ENCODE measurements around the gene MRAP.

MRAP gene

DNA sequence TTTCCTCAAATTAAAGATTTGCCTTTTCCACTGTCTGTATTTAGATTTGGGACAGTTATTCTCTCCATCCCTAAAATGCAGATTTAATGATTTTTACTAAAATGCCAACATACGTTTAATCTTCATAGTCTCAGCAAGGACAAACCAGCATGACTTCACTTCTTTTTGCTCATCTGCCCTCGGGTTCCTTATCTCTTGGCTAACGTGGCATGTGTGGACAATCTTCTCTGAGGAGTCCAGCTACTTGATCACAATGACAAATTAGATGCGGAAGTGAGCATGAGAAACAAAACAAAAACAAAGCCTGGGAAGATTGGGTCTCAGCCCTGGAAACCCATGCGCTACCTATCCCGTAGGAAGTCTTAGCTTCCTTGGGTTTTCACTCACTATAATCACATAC is 1.0 kb downstream of the MRAP start:
- Histone ChIP-seq H2AFZ (ENCODE audit: low read length) (no peak overlapping the region), H3K9me3 (replicated peaks; ENCODE audit: insufficient read depth, low read length) (no peaks in the 10 kb centered on the region), H3K4me3 (ENCODE audit: low read length) (no peak overlapping the region), H3K9me2 (replicated peaks; ENCODE audit: insufficient read depth, low read length) (no peaks in the 10 kb centered on the region), H3K79me2 (ENCODE audit: low read length) (no peaks in the 10 kb centered on the region), H4K20me1 (ENCODE audit: insufficient read depth, low read length) (no peaks in the 10 kb centered on the region), H3K4me1 (ENCODE audit: low read length) (no peaks in the 10 kb centered on the region), H3K9ac (ENCODE audit: low read length) (no peak overlapping the region), H3K27me3 (replicated peaks; ENCODE audit: insufficient read depth, low read length) (no peaks in the 10 kb centered on the region), H3K27ac (ENCODE audit: low read length) (no peak overlapping the region), H3F3A (ENCODE audit: insufficient read depth, low read length) (no peaks in the 10 kb centered on the region), H3K36me3 (replicated peaks; ENCODE audit: insufficient read depth, low read length) (no peaks in the 10 kb centered on the region), H3K4me2 (ENCODE audit: low read depth, low read length) (no peak overlapping the region)
- no peak for DNase-seq
- TF ChIP-seq, protein P1, sequence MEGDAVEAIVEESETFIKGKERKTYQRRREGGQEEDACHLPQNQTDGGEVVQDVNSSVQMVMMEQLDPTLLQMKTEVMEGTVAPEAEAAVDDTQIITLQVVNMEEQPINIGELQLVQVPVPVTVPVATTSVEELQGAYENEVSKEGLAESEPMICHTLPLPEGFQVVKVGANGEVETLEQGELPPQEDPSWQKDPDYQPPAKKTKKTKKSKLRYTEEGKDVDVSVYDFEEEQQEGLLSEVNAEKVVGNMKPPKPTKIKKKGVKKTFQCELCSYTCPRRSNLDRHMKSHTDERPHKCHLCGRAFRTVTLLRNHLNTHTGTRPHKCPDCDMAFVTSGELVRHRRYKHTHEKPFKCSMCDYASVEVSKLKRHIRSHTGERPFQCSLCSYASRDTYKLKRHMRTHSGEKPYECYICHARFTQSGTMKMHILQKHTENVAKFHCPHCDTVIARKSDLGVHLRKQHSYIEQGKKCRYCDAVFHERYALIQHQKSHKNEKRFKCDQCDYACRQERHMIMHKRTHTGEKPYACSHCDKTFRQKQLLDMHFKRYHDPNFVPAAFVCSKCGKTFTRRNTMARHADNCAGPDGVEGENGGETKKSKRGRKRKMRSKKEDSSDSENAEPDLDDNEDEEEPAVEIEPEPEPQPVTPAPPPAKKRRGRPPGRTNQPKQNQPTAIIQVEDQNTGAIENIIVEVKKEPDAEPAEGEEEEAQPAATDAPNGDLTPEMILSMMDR (IDR thresholded peaks at IDR 0.05; ENCODE audit: low read length): no peak
- TF ChIP-seq EZH2phosphoT487 (IDR thresholded peaks at IDR 0.05; ENCODE audit: low read length): no peak
- no peak for TF ChIP-seq EZH2 (optimal IDR thresholded peaks at IDR 0.05; ENCODE audit: low read depth, low read length)

DNA sequence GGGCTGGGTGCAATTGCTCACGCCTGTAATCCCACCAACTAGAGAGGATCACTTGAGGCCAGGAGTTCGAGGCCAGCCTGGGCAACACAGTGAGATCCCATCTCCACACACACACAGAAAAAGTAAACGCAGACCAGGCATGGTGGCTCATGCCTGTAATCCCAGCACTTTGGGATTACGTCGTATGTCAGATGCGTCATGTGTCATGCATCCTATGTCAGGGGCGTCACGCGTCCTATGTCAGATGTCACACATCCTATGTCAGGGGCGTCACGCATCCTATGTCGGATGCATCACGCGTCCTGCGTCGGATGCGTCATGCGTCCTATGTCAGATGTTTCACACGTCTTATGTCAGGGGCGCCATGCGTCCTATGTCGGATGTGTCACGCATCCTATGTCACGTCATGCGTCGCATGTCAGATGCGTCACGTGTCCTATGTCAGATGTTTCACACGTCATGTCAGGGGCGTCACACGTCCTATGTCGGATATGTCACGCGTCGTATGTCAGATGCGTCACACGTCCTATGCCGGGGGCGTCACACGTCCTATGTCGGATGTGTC is 1.5 kb downstream of the MRAP start:
- TF ChIP-seq, protein P1 (IDR thresholded peaks at IDR 0.05; ENCODE audit: low read length): no peak
- TF ChIP-seq EZH2 (optimal IDR thresholded peaks at IDR 0.05; ENCODE audit: low read depth, low read length): no peak
- no peak for TF ChIP-seq EZH2phosphoT487 (IDR thresholded peaks at IDR 0.05; ENCODE audit: low read length)
- Histone ChIP-seq H3K27me3 (replicated peaks; ENCODE audit: insufficient read depth, low read length) (no peaks in the 10 kb centered on the region), H4K20me1 (ENCODE audit: insufficient read depth, low read length) (no peaks in the 10 kb centered on the region), H3K36me3 (replicated peaks; ENCODE audit: insufficient read depth, low read length) (no peaks in the 10 kb centered on the region), H3K9ac (ENCODE audit: low read length) (no peak overlapping the region), H3K9me3 (replicated peaks; ENCODE audit: insufficient read depth, low read length) (no peaks in the 10 kb centered on the region), H3K27ac (ENCODE audit: low read length) (no peak overlapping the region), H3F3A (ENCODE audit: insufficient read depth, low read length) (no peaks in the 10 kb centered on the region), H3K9me2 (replicated peaks; ENCODE audit: insufficient read depth, low read length) (no peaks in the 10 kb centered on the region), H3K4me2 (ENCODE audit: low read depth, low read length) (no peak overlapping the region), H3K4me3 (ENCODE audit: low read length) (no peak overlapping the region), H2AFZ (ENCODE audit: low read length) (no peak overlapping the region), H3K4me1 (ENCODE audit: low read length) (no peaks in the 10 kb centered on the region), H3K79me2 (ENCODE audit: low read length) (no peaks in the 10 kb centered on the region)
- no peak for DNase-seq

DNA sequence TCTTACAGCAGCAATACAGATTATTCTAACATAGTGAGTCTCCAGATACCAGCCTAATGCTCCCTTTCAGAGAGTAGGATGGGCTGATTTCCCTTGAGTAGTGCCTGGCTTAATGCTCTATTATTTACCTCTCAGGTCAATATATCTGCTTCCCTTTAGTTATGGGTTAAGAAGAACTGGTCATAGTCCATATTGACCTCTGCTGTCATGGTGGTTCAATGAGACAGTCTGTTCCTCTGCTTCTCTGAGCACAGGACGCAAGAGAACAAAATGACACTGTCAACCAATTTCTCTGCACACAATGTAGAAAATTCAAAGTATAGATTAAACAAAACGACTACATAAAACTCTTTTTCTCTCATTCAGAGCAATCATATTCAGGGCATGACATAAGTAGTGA is 2.9 kb downstream of the MRAP start:
- Histone ChIP-seq H3K36me3 (replicated peaks; ENCODE audit: insufficient read depth, low read length) (no peaks in the 10 kb centered on the region), H3K27me3 (replicated peaks; ENCODE audit: insufficient read depth, low read length) (no peaks in the 10 kb centered on the region), H3K4me2 (ENCODE audit: low read depth, low read length) (no peak overlapping the region), H3K79me2 (ENCODE audit: low read length) (no peaks in the 10 kb centered on the region), H3K4me3 (ENCODE audit: low read length) (no peak overlapping the region), H3K9me3 (replicated peaks; ENCODE audit: insufficient read depth, low read length) (no peaks in the 10 kb centered on the region), H2AFZ (ENCODE audit: low read length) (no peak overlapping the region), H3K9ac (ENCODE audit: low read length) (no peak overlapping the region), H4K20me1 (ENCODE audit: insufficient read depth, low read length) (no peaks in the 10 kb centered on the region), H3K27ac (ENCODE audit: low read length) (no peak overlapping the region), H3K4me1 (ENCODE audit: low read length) (no peaks in the 10 kb centered on the region), H3K9me2 (replicated peaks; ENCODE audit: insufficient read depth, low read length) (no peaks in the 10 kb centered on the region), H3F3A (ENCODE audit: insufficient read depth, low read length) (no peaks in the 10 kb centered on the region)
- TF ChIP-seq, protein P1 (IDR thresholded peaks at IDR 0.05; ENCODE audit: low read length): no peak
- TF ChIP-seq EZH2phosphoT487 (IDR thresholded peaks at IDR 0.05; ENCODE audit: low read length): no peak
- no peak for TF ChIP-seq EZH2 (optimal IDR thresholded peaks at IDR 0.05; ENCODE audit: low read depth, low read length)
- DNase-seq: no peak
